ENCODE results near the gene SPATA16. TPM values are rescaled to one million over a fixed set of nuclear protein-coding genes. Genes with fewer than 3 reads are reported as not detected.

The SPATA16 gene
- total and polyA plus RNA-seq, 5 donors from 2014 or later, result not detected

DNA sequence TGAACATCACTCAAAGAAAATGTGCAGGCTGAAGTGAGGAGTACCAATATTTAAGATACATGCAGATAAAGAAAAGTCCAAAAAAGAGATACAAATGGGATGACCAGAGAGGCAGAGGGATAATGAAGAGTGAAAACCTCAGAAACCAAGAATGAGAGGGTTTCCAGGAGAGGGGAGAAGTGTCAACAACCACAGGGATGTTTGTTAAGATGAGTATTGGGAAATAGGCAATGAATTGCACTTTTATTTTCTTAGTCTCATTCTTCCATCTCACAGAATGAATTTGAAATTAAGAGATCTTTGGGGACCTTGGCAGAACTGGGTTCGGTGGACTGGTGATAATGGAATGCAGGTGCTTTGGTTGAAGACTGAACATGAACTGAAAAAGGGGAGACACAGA, 288.0 kb downstream of the SPATA16 start:
- DNase-seq (no peak), ATAC-seq (ENCODE audit: low read depth in 2 of 2) (no peak)
- Histone ChIP-seq H3K36me3 (ENCODE audit: control insufficient read depth, insufficient read depth, low read length) (no peaks in the 10 kb centered on the region), H3K27ac (ENCODE audit: insufficient read depth, low read length, poor library complexity, severe bottlenecking) (no peak overlapping the region), H3K9me3 (ENCODE audit: control insufficient read depth in 2 of 2, low read length in 2 of 2) (no peaks in the 10 kb centered on the region), H3K27me3 (ENCODE audit: control insufficient read depth, insufficient read depth, low read length) (no peaks in the 10 kb centered on the region), H3K4me3 (ENCODE audit: low read depth, low read length) (no peak overlapping the region), H3K4me1 (ENCODE audit: control insufficient read depth, insufficient read depth, low read length, poor library complexity, severe bottlenecking) (no peaks in the 10 kb centered on the region)
- Mint-ChIP-seq H3K4me1 (no peaks in the 10 kb centered on the region), H3K27me3 (peaks cover 6% of the 10 kb centered on the region), H3K4me3 (no peak overlapping the region), H3K27ac (no peak overlapping the region), H3K9me3 (no peaks in the 10 kb centered on the region), H3K36me3 (no peaks in the 10 kb centered on the region)

DNA sequence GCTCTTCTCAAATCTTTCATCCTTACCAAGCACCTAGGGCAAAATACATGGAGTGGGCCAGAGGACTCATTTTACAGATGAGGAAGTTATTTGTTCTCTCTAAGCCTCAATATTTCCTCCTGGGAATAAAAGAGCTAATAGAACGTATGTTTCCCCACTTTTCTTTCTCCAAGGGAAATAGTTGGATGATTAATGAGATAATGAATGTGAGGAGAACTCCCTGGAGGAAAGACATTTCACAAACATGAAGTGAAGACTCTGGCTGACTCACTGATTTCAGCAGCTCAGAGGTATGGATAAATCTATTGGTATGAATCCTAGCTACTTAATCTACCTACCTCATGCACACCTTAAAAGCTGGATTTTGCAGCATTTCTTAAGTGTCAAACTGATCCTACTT, 292.1 kb downstream of the SPATA16 start:
- Histone ChIP-seq H3K4me3 (ENCODE audit: low read depth, low read length) (no peak overlapping the region), H3K27me3 (ENCODE audit: control insufficient read depth, insufficient read depth, low read length) (no peaks in the 10 kb centered on the region), H3K36me3 (ENCODE audit: control insufficient read depth, insufficient read depth, low read length) (no peaks in the 10 kb centered on the region), H3K4me1 (ENCODE audit: control insufficient read depth, insufficient read depth, low read length, poor library complexity, severe bottlenecking) (no peaks in the 10 kb centered on the region), H3K9me3 (ENCODE audit: control insufficient read depth in 2 of 2, low read length in 2 of 2) (no peaks in the 10 kb centered on the region), H3K27ac (ENCODE audit: insufficient read depth, low read length, poor library complexity, severe bottlenecking) (no peak overlapping the region)
- Mint-ChIP-seq H3K4me3 (no peak overlapping the region), H3K9me3 (peaks cover 0 to 2% (median 0%) of the 10 kb centered on the region in 7 donors), H3K4me1 (no peaks in the 10 kb centered on the region), H3K36me3 (no peaks in the 10 kb centered on the region), H3K27ac (peak overlapping the region in 1 of 3 donors; percentile 45), H3K27me3 (peaks cover 10% of the 10 kb centered on the region)
- ATAC-seq (ENCODE audit: low read depth in 2 of 2) (no peak), DNase-seq (no peak)

DNA sequence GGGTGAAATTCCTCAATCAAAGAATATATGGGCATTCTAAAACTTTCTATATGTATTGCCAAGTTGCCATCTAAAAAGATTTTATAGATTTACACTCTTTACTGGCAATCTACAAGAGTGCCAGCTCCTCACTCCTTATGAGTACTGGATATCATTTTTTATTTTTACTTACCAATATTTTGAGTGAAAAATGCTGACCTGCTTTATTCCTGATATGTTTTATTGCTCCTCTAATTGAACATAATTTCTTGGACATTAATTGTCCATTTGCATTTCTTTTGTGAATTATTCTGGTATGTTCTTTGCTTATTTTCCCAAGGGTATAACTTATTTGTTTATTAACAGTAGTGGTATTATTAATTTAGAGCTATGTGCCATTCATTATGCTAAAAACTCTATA, 293.7 kb downstream of the SPATA16 start:
- no peak overlapping the region for H3K4me3 Mint-ChIP-seq
- H3K27me3 Mint-ChIP-seq, result peaks cover 10% of the 10 kb centered on the region
- H3K9me3 Mint-ChIP-seq, result peaks cover 0 to 2% (median 0%) of the 10 kb centered on the region in 7 donors
- Histone ChIP-seq H3K4me1 (ENCODE audit: control insufficient read depth, insufficient read depth, low read length, poor library complexity, severe bottlenecking) (no peaks in the 10 kb centered on the region), H3K27ac (ENCODE audit: insufficient read depth, low read length, poor library complexity, severe bottlenecking) (no peak overlapping the region), H3K36me3 (ENCODE audit: control insufficient read depth, insufficient read depth, low read length) (no peaks in the 10 kb centered on the region), H3K9me3 (ENCODE audit: control insufficient read depth in 2 of 2, low read length in 2 of 2) (no peaks in the 10 kb centered on the region), H3K27me3 (ENCODE audit: control insufficient read depth, insufficient read depth, low read length) (no peaks in the 10 kb centered on the region), H3K4me3 (ENCODE audit: low read depth, low read length) (no peak overlapping the region)
- H3K36me3 Mint-ChIP-seq, result no peaks in the 10 kb centered on the region
- no peaks in the 10 kb centered on the region for H3K4me1 Mint-ChIP-seq
- H3K27ac Mint-ChIP-seq, result no peak overlapping the region
- DNase-seq (no peak), ATAC-seq (ENCODE audit: low read depth in 2 of 2) (no peak)

DNA sequence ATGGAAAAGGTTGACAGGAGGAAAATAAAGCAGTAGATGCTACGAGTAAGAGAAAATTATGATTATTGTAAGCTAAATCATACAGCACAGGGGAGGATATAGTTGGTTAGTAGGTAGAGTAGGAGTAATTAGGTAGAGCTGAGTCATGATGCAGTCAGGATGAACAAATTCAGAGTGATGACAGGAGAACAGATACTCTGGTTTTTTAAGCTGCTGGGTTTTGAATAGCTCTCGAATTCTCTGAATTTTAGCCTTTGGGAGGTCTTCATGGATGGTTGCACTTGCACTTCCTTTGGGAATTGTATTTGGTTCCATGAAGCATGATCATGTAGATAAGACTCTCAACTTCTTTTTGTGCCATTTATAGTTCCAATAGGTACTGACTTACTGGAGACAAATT, 294.3 kb downstream of the SPATA16 start:
- H3K27me3 Mint-ChIP-seq, result peaks cover 10% of the 10 kb centered on the region
- no peak overlapping the region for H3K4me3 Mint-ChIP-seq
- H3K4me1 Mint-ChIP-seq, result no peaks in the 10 kb centered on the region
- no peak overlapping the region for H3K27ac Mint-ChIP-seq
- H3K9me3 Mint-ChIP-seq, result peaks cover 0 to 2% (median 0%) of the 10 kb centered on the region in 7 donors
- H3K36me3 Mint-ChIP-seq, result no peaks in the 10 kb centered on the region
- no peak overlapping the region for H3K27ac ChIP-seq (ENCODE audit: insufficient read depth, low read length, poor library complexity, severe bottlenecking)
- no peak for DNase-seq
- no peaks in the 10 kb centered on the region for H3K4me1 ChIP-seq (ENCODE audit: control insufficient read depth, insufficient read depth, low read length, poor library complexity, severe bottlenecking)
- H3K9me3 ChIP-seq (ENCODE audit: control insufficient read depth in 2 of 2, low read length in 2 of 2), result no peaks in the 10 kb centered on the region
- no peak for ATAC-seq (ENCODE audit: low read depth in 2 of 2)
- no peaks in the 10 kb centered on the region for H3K27me3 ChIP-seq (ENCODE audit: control insufficient read depth, insufficient read depth, low read length)
- no peaks in the 10 kb centered on the region for H3K36me3 ChIP-seq (ENCODE audit: control insufficient read depth, insufficient read depth, low read length)
- no peak overlapping the region for H3K4me3 ChIP-seq (ENCODE audit: low read depth, low read length)

DNA sequence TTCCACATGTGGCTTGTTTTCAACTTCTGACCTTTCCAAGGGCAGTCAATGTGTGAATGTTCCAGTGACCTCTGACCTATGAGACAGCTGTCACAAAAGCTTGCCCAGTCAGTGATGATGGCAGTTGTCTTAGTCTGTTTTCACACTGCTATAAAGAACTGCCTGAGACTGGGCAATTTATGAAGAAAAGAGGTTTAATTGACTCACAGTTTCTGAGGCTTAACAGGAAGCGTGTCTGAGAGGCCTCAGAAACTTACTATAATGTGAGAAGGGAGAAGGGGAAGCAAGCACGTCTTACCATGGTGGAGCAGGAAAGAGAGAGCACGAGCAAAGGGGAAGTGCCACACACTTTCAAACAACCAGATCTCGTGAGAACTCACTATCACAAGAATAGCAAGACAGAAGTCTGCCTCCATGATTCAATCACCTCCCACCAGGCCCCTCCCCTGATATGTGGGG, 294.9 kb downstream of the SPATA16 start:
- ATAC-seq (ENCODE audit: low read depth in 2 of 2) (no peak), DNase-seq (no peak)
- H3K27ac ChIP-seq (ENCODE audit: insufficient read depth, low read length, poor library complexity, severe bottlenecking), result no peak overlapping the region
- no peaks in the 10 kb centered on the region for H3K36me3 ChIP-seq (ENCODE audit: control insufficient read depth, insufficient read depth, low read length)
- Mint-ChIP-seq H3K36me3 (no peaks in the 10 kb centered on the region), H3K4me1 (no peaks in the 10 kb centered on the region), H3K27ac (no peak overlapping the region), H3K27me3 (peaks cover 12% of the 10 kb centered on the region), H3K9me3 (peaks cover 0 to 6% (median 0%) of the 10 kb centered on the region in 7 donors), H3K4me3 (no peak overlapping the region)
- no peaks in the 10 kb centered on the region for H3K9me3 ChIP-seq (ENCODE audit: control insufficient read depth in 2 of 2, low read length in 2 of 2)
- H3K4me1 ChIP-seq (ENCODE audit: control insufficient read depth, insufficient read depth, low read length, poor library complexity, severe bottlenecking), result no peaks in the 10 kb centered on the region
- no peaks in the 10 kb centered on the region for H3K27me3 ChIP-seq (ENCODE audit: control insufficient read depth, insufficient read depth, low read length)
- no peak overlapping the region for H3K4me3 ChIP-seq (ENCODE audit: low read depth, low read length)

DNA sequence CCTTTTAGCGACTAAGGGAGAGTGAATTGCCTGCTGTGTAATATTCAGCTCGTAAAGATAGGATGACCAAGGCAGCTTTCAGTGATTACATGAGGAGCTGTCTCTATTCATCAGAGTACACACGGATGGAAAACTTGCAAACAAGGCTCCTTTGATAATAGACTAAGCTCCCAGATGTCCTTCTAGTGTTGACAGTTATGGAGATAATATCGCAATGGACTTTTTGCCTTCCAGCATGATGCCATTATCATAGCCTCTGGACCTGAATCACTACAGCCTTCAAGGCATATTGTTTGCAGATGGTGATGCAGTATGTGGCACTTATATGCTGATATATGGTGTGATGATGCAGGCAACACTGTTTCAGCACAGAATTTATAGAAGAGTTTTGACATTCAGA, 296.6 kb downstream of the SPATA16 start:
- Mint-ChIP-seq H3K36me3 (no peaks in the 10 kb centered on the region), H3K27ac (no peak overlapping the region), H3K9me3 (peaks cover 0 to 7% (median 0%) of the 10 kb centered on the region in 7 donors), H3K4me1 (no peaks in the 10 kb centered on the region), H3K27me3 (peaks cover 8% of the 10 kb centered on the region), H3K4me3 (no peak overlapping the region)
- Histone ChIP-seq H3K36me3 (ENCODE audit: control insufficient read depth, insufficient read depth, low read length) (no peaks in the 10 kb centered on the region), H3K9me3 (ENCODE audit: control insufficient read depth in 2 of 2, low read length in 2 of 2) (no peaks in the 10 kb centered on the region), H3K27me3 (ENCODE audit: control insufficient read depth, insufficient read depth, low read length) (no peaks in the 10 kb centered on the region), H3K27ac (ENCODE audit: insufficient read depth, low read length, poor library complexity, severe bottlenecking) (no peak overlapping the region), H3K4me3 (ENCODE audit: low read depth, low read length) (no peak overlapping the region), H3K4me1 (ENCODE audit: control insufficient read depth, insufficient read depth, low read length, poor library complexity, severe bottlenecking) (no peaks in the 10 kb centered on the region)
- no peak for DNase-seq
- no peak for ATAC-seq (ENCODE audit: low read depth in 2 of 2)

DNA sequence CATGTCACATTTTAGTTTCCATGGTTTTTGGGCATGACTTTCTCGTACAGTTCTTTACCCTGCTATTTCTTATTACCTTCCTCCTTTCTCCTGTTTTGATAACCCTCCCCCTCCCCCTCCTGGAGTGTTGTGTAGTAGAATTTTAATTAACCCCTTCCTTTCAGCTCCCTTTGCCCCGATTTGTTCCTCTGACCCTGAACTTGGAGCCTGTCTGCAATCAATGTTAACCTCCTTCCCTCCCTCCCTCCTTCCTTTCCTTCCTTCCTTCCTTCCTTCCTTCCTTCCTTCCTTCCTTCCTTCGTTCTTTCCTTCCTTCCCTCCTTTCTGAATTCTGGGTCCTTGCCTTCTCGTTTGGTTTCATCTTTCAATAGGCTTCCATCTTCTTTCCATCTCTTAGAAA, 300.1 kb downstream of the SPATA16 start:
- Mint-ChIP-seq H3K27me3 (peaks cover 4% of the 10 kb centered on the region), H3K4me3 (no peak overlapping the region), H3K4me1 (no peaks in the 10 kb centered on the region), H3K9me3 (peaks cover 0 to 7% (median 0%) of the 10 kb centered on the region in 7 donors), H3K27ac (no peak overlapping the region), H3K36me3 (no peaks in the 10 kb centered on the region)
- Histone ChIP-seq H3K9me3 (ENCODE audit: control insufficient read depth in 2 of 2, low read length in 2 of 2) (no peaks in the 10 kb centered on the region), H3K27me3 (ENCODE audit: control insufficient read depth, insufficient read depth, low read length) (no peaks in the 10 kb centered on the region), H3K4me3 (ENCODE audit: low read depth, low read length) (no peak overlapping the region), H3K4me1 (ENCODE audit: control insufficient read depth, insufficient read depth, low read length, poor library complexity, severe bottlenecking) (no peaks in the 10 kb centered on the region), H3K27ac (ENCODE audit: insufficient read depth, low read length, poor library complexity, severe bottlenecking) (no peak overlapping the region), H3K36me3 (ENCODE audit: control insufficient read depth, insufficient read depth, low read length) (no peaks in the 10 kb centered on the region)
- no peak for DNase-seq
- ATAC-seq (ENCODE audit: low read depth in 2 of 2), result no peak

DNA sequence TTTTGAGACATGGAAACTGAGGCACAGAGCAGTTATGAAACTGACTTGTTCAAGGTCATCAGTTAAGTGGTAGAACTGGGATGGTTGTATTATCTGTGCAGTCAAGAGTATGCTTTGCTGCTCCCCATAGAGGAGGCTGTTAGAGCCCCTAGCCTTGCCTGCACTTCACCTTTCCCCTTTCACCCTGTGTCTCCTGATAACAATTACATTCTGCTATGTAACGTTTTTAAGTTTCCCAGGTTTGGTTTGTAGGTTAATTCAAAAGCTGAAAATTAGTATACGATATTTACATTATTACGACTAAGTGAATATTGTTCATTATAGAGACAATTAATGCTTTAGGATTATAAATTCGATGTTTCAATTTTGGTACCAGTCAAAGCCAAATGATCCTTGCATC, 300.6 kb downstream of the SPATA16 start:
- Mint-ChIP-seq H3K4me3 (no peak overlapping the region), H3K4me1 (no peaks in the 10 kb centered on the region), H3K27me3 (peaks cover 4% of the 10 kb centered on the region), H3K27ac (no peak overlapping the region), H3K36me3 (no peaks in the 10 kb centered on the region), H3K9me3 (peaks cover 0 to 7% (median 0%) of the 10 kb centered on the region in 7 donors)
- Histone ChIP-seq H3K36me3 (ENCODE audit: control insufficient read depth, insufficient read depth, low read length) (no peaks in the 10 kb centered on the region), H3K27me3 (ENCODE audit: control insufficient read depth, insufficient read depth, low read length) (no peaks in the 10 kb centered on the region), H3K4me3 (ENCODE audit: low read depth, low read length) (no peak overlapping the region), H3K4me1 (ENCODE audit: control insufficient read depth, insufficient read depth, low read length, poor library complexity, severe bottlenecking) (no peaks in the 10 kb centered on the region), H3K27ac (ENCODE audit: insufficient read depth, low read length, poor library complexity, severe bottlenecking) (no peak overlapping the region), H3K9me3 (ENCODE audit: control insufficient read depth in 2 of 2, low read length in 2 of 2) (no peaks in the 10 kb centered on the region)
- no peak for ATAC-seq (ENCODE audit: low read depth in 2 of 2)
- no peak for DNase-seq

Measured in CD4-positive, CD25-positive, alpha-beta regulatory T cell (primary cell).